NK-92 (cell line): ENCODE results near the gene CTNNA2.

Experiments
- DNase-seq: peaks from one replicate; lab custom pipeline; 2025; ENCODE audit not compliant: unreplicated experiment; lab: John Stamatoyannopoulos, UW

CTNNA2 gene

GRCh38 chr2:79975791-79976565 is 463.1 kb downstream of the CTNNA2 start:
- DNase-seq: no peak

- DNase-seq: no peak
Measured at GRCh38 chr2:79977792-79978191, 464.9 kb downstream of the CTNNA2 start.

- no peak for DNase-seq
Measured at GRCh38 chr2:79980116-79980515, 467.3 kb downstream of the CTNNA2 start.

- DNase-seq: no peak
Measured at GRCh38 chr2:79980816-79981215, 468.0 kb downstream of the CTNNA2 start.

- DNase-seq: no peak
Measured at GRCh38 chr2:79981316-79981715, 468.5 kb downstream of the CTNNA2 start.

GRCh38 chr2:79982445-79982844 is 469.6 kb downstream of the CTNNA2 start:
- DNase-seq: no peak

- DNase-seq: no peak
Measured at GRCh38 chr2:79984476-79984875, 471.6 kb downstream of the CTNNA2 start.

- DNase-seq: no peak
Measured at GRCh38 chr2:79985145-79985544, 472.3 kb downstream of the CTNNA2 start.

- DNase-seq: no peak
Measured at GRCh38 chr2:79985571-79985970, 472.7 kb downstream of the CTNNA2 start.

GRCh38 chr2:79993144-79993543 is 480.3 kb downstream of the CTNNA2 start:
- DNase-seq: no peak

GRCh38 chr2:79994161-79994560 is 481.3 kb downstream of the CTNNA2 start:
- DNase-seq: no peak

GRCh38 chr2:79994965-79995364 is 482.1 kb downstream of the CTNNA2 start:
- no peak for DNase-seq

- DNase-seq: no peak
Measured at GRCh38 chr2:79996709-79997108, 483.9 kb downstream of the CTNNA2 start.

GRCh38 chr2:80001701-80002101 is 488.9 kb downstream of the CTNNA2 start:
- no peak for DNase-seq

GRCh38 chr2:80002112-80002511 is 489.3 kb downstream of the CTNNA2 start:
- no peak for DNase-seq

GRCh38 chr2:80002568-80003157 is 489.8 kb downstream of the CTNNA2 start:
- DNase-seq: no peak

GRCh38 chr2:80007777-80008503 is 495.1 kb downstream of the CTNNA2 start:
- DNase-seq: no peak

- no peak for DNase-seq
Measured at GRCh38 chr2:80008596-80008995, 495.7 kb downstream of the CTNNA2 start.

GRCh38 chr2:80009211-80009610 is 496.4 kb downstream of the CTNNA2 start:
- no peak for DNase-seq

GRCh38 chr2:80012061-80012460 is 499.2 kb downstream of the CTNNA2 start:
- DNase-seq: no peak

- DNase-seq: no peak
Measured at GRCh38 chr2:80014637-80015036, 501.8 kb downstream of the CTNNA2 start.

- DNase-seq: no peak
Measured at GRCh38 chr2:80016171-80016570, 503.3 kb downstream of the CTNNA2 start.
